Fibroblast of lung (primary cell): ENCODE results near the gene DDX10. TPM values are rescaled to one million over a fixed set of nuclear protein-coding genes. Genes with fewer than 3 reads are reported as not detected.
A peak's percentile ranks its signal among the peaks of the same experiment; 100 is the strongest.

ENCODE experiments used
- DNase-seq, 2 donors: peaks; one replicate each; pipeline versions ENCODE4 v3.0.0 to v3.0.0-alpha.2; 2010; ENCODE audit warnings: low read depth in 2 of 2
- H2AFZ ChIP-seq: 2 replicates; pipeline ENCODE4 v1.5.1; 2012; ENCODE audit warnings: low read length, control low read depth, inconsistent platforms
- H3K27ac ChIP-seq: 2 replicates; pipeline ENCODE4 v1.5.1; 2011; ENCODE audit warnings: low read length, control low read depth; ENCODE audit not compliant: insufficient read depth
- H3K27me3 ChIP-seq: 2 replicates; pipeline ENCODE4 v1.5.1; 2011; ENCODE audit warnings: mild to moderate bottlenecking, low read length; ENCODE audit not compliant: control insufficient read depth, insufficient read depth
- H3K36me3 ChIP-seq: 2 replicates; pipeline ENCODE4 v1.5.1; 2011; ENCODE audit warnings: low read length; ENCODE audit not compliant: control insufficient read depth, insufficient read depth
- H3K4me1 ChIP-seq: 2 replicates; pipeline ENCODE4 v1.5.1; 2011; ENCODE audit warnings: low read length; ENCODE audit not compliant: control insufficient read depth, insufficient read depth; ENCODE audit errors: extremely low read depth
- H3K4me2 ChIP-seq: 2 replicates; pipeline ENCODE4 v1.5.1; 2011; ENCODE audit warnings: low read length, control low read depth; ENCODE audit not compliant: insufficient read depth; ENCODE audit errors: extremely low read depth
- H3K4me3 ChIP-seq, 4 experiments: fragments of 200-600 bp in 1 of 4; sonication (generic) in 1 of 4; replicated peaks in 1 of 4; 2 replicates each; pipeline ENCODE4 v1.5.1; 2011 to 2016; ENCODE audit warnings: low read length in 4 of 4, low read depth in 3 of 4, mild to moderate bottlenecking in 3 of 4, control low read depth in 2 of 4, inconsistent platforms in 1 of 4, mixed read lengths in 1 of 4; ENCODE audit not compliant: insufficient read depth in 1 of 4; ENCODE audit errors: control extremely low read depth in 1 of 4
- H3K79me2 ChIP-seq: 2 replicates; pipeline ENCODE4 v1.5.1; 2012; ENCODE audit warnings: mild to moderate bottlenecking, low read length, inconsistent platforms; ENCODE audit not compliant: control insufficient read depth, insufficient read depth
- H3K9ac ChIP-seq: 2 replicates; pipeline ENCODE4 v1.5.1; 2011; ENCODE audit warnings: mild to moderate bottlenecking, low read length, control low read depth; ENCODE audit not compliant: insufficient read depth
- H3K9me3 ChIP-seq: 2 replicates; pipeline ENCODE4 v1.5.1; 2012; ENCODE audit warnings: low read depth, low read length; ENCODE audit not compliant: control insufficient read depth, insufficient read depth
- H4K20me1 ChIP-seq: 2 replicates; pipeline ENCODE4 v1.5.1; 2011; ENCODE audit warnings: low read length; ENCODE audit not compliant: control insufficient read depth, insufficient read depth; ENCODE audit errors: extremely low read depth
- EZH2 ChIP-seq: IDR thresholded peaks from 2 replicates; pipeline ENCODE4 v1.5.1; 2012; ENCODE audit warnings: low read length, control low read depth, mild to moderate bottlenecking; ENCODE audit errors: missing control alignments
- polyA plus RNA-seq, 2 donors: library from polyadenylated mRNA; depleted of rRNA in 1 of 2; stranded (reverse) in 1 of 2; unstranded in 1 of 2; fragments of >200 nt; gene quantifications; 2 replicates each; pipeline ENCODE4 v1.2.1, GENCODE V29; 2011 to 2012; ENCODE audit warnings: missing spikeins in 1 of 2
- total RNA-seq: library from RNA; depleted of rRNA; stranded (reverse); fragments of >200 nt; gene quantifications from 2 replicates; pipeline ENCODE4 v1.2.1, GENCODE V29; 2014
- TF ChIP-seq, protein P1 (sequence below), 2 donors: IDR thresholded peaks in 1 of 2; conservative IDR thresholded peaks in 1 of 2; 1 replicate in 1 of 2; 2 replicates in 1 of 2; pipeline ENCODE4 v1.5.1; 2011 to 2012; ENCODE audit warnings: low read length in 2 of 2, control low read depth in 1 of 2, inconsistent platforms in 1 of 2, low read depth in 1 of 2, mild to moderate bottlenecking in 1 of 2

DDX10 gene
- total and polyA plus RNA-seq, 2 donors (not counting 1 experiment from before 2014, with no cell fraction given): 18.5 to 20.7 TPM

DNA sequence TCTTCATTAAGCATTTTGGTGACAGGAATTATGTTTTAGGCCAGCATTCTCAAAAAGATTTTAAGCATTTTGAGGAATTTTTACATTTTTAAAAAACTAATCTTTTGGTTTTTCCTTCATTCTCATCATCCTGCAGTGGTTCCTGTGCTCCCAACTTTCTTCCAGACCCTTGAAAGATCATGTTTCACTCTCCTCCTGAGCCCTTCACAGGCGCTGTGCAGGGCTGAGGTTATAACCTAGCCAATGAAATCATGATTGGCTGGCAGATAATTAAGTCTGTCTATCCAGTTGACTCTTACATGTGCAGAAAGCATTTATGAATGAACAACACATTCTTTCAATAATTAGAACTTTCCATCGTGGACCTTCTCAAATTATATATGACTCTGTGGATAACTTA, 226.3 kb downstream of the DDX10 start:
- Histone ChIP-seq H3K4me2 (no peak overlapping the region), H3K9me3 (no peaks in the 10 kb centered on the region), H3K9ac (no peak overlapping the region), H4K20me1 (no peaks in the 10 kb centered on the region), H3K4me3 (no peak overlapping the region), H2AFZ (no peak overlapping the region), H3K4me1 (no peaks in the 10 kb centered on the region), H3K27ac (no peak overlapping the region), H3K79me2 (no peaks in the 10 kb centered on the region), H3K27me3 (no peaks in the 10 kb centered on the region), H3K36me3 (no peaks in the 10 kb centered on the region)
- no peak for TF ChIP-seq EZH2
- TF ChIP-seq, protein P1, sequence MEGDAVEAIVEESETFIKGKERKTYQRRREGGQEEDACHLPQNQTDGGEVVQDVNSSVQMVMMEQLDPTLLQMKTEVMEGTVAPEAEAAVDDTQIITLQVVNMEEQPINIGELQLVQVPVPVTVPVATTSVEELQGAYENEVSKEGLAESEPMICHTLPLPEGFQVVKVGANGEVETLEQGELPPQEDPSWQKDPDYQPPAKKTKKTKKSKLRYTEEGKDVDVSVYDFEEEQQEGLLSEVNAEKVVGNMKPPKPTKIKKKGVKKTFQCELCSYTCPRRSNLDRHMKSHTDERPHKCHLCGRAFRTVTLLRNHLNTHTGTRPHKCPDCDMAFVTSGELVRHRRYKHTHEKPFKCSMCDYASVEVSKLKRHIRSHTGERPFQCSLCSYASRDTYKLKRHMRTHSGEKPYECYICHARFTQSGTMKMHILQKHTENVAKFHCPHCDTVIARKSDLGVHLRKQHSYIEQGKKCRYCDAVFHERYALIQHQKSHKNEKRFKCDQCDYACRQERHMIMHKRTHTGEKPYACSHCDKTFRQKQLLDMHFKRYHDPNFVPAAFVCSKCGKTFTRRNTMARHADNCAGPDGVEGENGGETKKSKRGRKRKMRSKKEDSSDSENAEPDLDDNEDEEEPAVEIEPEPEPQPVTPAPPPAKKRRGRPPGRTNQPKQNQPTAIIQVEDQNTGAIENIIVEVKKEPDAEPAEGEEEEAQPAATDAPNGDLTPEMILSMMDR (conservative IDR thresholded peaks at IDR 0.05 in 1 of 2, IDR thresholded peaks at IDR 0.05 in 1 of 2; ENCODE audit: low read depth in 1 of 2, low read length in 2 of 2): no peak
- DNase-seq: no peak

DNA sequence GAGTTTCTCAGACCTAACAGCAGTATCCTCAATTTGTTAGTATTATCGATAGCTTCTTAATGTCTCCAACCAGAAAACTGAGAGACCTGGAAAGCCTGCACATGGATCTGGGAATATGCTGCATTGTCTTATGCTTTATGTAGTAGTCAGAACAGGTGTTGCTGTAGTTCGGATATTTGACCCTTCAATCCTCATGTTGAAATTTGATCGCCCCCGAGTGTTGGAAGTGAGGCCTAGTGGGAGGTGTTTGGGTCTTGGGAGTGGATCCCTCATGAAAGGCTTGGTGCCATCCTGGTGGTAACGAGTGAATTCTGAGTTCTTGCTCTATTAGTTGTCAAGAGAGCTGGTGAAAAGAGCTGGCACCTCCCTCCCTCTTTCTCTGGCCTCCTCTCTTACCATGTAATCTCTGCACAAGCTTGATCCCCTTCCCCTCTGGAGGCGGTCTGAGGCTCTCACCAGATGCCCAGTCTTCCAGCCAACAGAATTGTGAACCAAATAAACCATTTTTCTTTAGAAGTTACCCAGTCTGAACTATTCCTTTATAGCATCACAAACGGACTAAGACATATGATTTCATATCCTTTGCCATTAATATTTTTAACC, 227.1 kb downstream of the DDX10 start:
- Histone ChIP-seq H3K27ac (no peak overlapping the region), H3K9ac (no peak overlapping the region), H2AFZ (no peak overlapping the region), H3K9me3 (no peaks in the 10 kb centered on the region), H3K4me2 (no peak overlapping the region), H3K36me3 (no peaks in the 10 kb centered on the region), H3K4me1 (peaks cover 2% of the 10 kb centered on the region), H3K4me3 (no peak overlapping the region), H3K79me2 (no peaks in the 10 kb centered on the region), H4K20me1 (no peaks in the 10 kb centered on the region), H3K27me3 (no peaks in the 10 kb centered on the region)
- TF ChIP-seq EZH2: no peak
- TF ChIP-seq, protein P1 (conservative IDR thresholded peaks at IDR 0.05 in 1 of 2, IDR thresholded peaks at IDR 0.05 in 1 of 2; ENCODE audit: low read depth in 1 of 2, low read length in 2 of 2): no peak
- no peak for DNase-seq

DNA sequence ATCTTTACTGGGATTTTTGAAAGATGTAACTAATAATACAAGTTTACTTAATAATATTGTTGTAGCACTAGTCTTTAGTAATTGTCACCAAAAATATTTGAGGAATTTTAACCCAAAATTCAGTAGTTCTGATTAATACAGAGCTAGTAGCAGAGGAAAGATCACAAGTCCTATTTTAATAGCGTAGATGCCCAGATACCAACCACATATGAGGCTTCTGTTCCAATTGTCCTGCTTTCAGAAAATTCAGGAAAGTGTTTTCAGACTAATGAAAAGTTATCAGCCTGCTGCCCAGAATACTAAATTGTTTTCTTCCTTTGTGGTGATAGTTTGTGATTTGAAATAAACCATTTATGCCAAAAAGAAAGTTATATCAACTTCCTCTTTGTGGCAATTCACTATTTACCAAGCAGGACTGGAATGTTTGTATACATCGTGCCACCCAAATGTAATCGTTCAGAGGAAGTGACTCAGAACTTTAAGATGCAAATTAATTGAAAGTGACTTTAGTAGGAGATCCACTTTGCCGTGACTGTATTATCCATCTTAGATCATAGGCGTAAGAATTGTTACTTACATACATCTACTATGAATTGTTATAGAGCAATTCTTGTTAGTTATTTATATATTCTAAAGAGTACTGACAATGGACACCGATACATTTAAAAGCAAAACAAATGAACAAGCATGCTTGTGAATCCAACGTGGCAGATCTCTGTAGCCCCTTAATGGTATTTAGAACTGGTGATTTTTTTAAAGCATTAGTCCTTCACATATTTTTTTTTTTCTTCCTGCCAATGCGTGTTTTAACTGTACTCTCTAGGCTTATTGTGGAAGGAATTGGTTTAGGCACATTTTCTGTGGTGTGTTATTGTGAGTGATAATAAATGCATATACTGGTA, 231.0 kb downstream of the DDX10 start:
- Histone ChIP-seq H3K9me3 (no peaks in the 10 kb centered on the region), H3K79me2 (no peaks in the 10 kb centered on the region), H3K4me3 (peak overlapping the region in 1 of 4 experiments; percentile 13), H3K4me1 (peaks cover 2% of the 10 kb centered on the region), H3K27me3 (no peaks in the 10 kb centered on the region), H2AFZ (no peak overlapping the region), H3K4me2 (peak overlapping the region; percentile 13), H3K9ac (no peak overlapping the region), H3K27ac (no peak overlapping the region), H3K36me3 (no peaks in the 10 kb centered on the region), H4K20me1 (no peaks in the 10 kb centered on the region)
- peak; percentile 37 to 69 for DNase-seq
- TF ChIP-seq, protein P1 (conservative IDR thresholded peaks at IDR 0.05 in 1 of 2, IDR thresholded peaks at IDR 0.05 in 1 of 2; ENCODE audit: low read depth in 1 of 2, low read length in 2 of 2): no peak
- no peak for TF ChIP-seq EZH2
